NCI-H1048 (cell line): ENCODE measurements around the gene SAMD4B.
A peak's percentile ranks its signal among the peaks of the same experiment; 100 is the strongest.
"Not testable (repeated sequence)": the region's sequence is repeated elsewhere in the genome, so short reads cannot be mapped to it uniquely, and the experiment has no call there.

Experiments
- DNase-seq: peaks from one replicate; lab custom pipeline; 2025; lab: John Stamatoyannopoulos, UW

SAMD4B gene

DNA sequence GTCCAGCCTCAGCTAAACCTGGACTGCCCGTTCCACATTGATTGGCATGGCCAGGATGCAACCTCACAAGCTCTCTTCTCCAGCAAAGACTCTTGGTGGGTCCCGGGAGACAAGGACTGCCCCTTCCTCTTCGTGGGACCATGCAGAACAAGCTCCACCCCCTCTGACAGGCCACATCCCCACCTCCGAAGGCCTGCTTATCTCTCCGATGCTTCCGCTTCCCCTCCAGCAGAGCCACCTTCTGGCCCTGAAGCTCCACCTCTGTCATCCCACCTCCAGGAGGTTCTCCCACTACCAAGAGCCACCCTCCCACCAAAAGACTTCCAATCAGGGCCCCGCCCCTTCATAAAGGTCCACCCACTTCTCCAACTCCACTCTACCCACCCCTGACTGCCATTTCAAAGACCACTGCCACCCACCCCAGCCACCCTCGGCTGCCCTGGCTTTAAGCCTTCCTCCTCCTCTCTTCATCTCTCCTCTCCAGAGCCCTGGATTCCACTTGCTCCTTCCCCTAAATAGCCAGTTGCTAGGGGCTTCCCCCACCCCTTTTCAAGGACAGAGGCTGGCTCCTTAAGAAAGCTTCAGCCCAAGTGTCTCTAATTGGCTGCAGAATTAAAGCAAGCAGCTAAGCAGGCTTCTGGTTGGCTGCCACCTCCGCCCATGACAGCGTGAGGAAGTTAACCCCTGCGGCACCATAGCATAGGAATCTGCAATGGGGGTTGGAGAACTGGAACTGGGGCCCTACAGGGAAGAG is 31.5 kb upstream of the SAMD4B start:
- DNase-seq: no peak

DNA sequence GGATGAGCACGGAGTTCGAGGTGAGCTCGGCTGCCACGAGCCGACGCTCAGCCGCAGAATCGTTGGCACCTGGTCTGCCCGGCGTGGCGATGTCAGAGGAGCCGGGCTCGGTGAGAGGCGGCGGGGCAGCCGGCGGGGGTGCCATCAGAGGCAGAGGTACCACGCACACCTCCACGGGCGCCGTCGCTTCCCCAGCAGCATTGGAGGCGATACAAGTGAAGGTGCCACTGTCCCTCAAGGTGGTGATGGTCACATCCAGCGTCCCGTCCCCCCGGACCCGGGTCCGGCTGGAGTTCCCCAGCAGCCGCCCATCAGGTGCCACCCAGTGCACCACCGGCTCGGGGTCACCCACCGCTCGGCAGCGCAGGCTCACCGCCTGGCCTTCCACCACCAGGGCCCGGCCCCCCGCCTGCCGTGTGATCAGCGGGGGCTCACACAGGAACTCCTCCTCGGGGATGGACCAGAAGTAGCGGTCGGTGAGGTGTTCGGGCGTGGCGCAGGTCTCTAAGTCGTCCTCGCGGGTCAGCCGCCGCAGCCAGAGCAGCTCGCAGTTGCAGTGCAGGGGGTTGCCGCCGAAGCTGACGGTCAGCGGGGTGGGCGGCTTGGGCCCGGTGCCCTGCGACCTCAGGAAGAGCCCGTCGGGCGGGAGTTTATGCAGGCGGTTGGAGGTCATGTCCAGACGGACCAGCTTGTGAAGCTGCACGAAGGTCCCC is 28.0 kb upstream of the SAMD4B start:
- no peak for DNase-seq

DNA sequence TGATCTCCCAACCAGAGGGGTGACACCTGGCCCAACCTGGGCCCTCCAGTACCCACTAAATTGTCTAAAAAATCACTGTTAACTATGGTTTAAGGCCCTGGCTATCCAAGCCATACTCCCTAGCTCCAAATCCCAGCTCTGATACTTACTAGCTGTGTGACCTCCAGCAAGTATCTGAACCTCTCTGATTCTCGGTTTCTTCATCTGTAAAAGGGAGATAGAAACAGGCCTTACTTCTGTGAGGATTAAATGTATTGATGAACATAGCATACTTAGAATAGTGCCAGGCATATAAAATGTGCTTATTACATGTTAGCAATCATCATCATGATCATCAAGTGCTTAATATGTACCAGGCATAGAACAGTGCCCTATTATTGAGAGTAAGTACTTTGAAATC is 26.3 kb upstream of the SAMD4B start:
- DNase-seq: no peak

- no peak for DNase-seq
Measured at GRCh38 chr19:39316627-39317321, 25.4 kb upstream of the SAMD4B start.

DNA sequence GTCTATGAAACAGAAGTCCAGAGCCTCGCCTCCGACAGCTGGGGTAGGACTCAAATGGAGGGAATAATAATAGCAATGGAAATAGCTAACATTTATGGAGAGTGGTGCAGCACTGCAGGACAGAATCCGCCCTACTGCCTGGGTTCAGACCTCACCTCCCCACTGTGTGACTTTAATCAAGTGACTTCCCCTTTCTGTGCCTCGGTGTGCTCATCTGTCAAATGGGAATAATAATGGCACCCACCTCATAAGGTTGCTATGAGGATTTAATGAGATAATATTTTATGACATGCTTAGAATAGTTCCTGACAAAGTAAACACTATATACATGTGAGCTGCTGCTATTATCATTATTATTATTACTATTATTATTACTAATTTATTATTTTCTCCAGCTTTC is 24.7 kb upstream of the SAMD4B start:
- no peak for DNase-seq

DNA sequence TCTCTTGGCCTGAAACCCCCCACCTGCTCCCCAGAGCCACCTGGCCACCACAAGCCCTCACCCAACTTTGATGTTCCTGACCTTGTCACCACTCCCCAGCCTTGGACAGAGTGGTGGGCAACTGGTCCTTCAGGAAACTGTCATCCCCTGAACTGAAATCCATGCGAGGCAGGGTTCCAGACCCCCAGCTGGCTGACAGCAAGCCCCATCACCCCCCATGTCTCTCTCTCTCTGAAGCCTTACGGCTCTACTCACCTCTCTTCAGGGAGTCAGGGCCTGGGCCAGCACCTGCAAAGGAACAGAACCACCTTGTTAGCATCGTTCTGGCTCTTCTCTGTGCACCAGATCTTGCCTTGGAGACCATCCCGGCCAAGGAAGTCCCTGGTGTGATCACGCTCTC is 24.1 kb upstream of the SAMD4B start:
- no peak for DNase-seq

- DNase-seq: no peak
Measured at GRCh38 chr19:39318690-39319089, 23.5 kb upstream of the SAMD4B start.

GRCh38 chr19:39319098-39319891 is 22.9 kb upstream of the SAMD4B start:
- no peak for DNase-seq

GRCh38 chr19:39319892-39320248 is 22.4 kb upstream of the SAMD4B start:
- no peak for DNase-seq

GRCh38 chr19:39321117-39321831 is 20.9 kb upstream of the SAMD4B start:
- DNase-seq: no peak

- DNase-seq: no peak
Measured at GRCh38 chr19:39321832-39322176, 20.4 kb upstream of the SAMD4B start.

DNA sequence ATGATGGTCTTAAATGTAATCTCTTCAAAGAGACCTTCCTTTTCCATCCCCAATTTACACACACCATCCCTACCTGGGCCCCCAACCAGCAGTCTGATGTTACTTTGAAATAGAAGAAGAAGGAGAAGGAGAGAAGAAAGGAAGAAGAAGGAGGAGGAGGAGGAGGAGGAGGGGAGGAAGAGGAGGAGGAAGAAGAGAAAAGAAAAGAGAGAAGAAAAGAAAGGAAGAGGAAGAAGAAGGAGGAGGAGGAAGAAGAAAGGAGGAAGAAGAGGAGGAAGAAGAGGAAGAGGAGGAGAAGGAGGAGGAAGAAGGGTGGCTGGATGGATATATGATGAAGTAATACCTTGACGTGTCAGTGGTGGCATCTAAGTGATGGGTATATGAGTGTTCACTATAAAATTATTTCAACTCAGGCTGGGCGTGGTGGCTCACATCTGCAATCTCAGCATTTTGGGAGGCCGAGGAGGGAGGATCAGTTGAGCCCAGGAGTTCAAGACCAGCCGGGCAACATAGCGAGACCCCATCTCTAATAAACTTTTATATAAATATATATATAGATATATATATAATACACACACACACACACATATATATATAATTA is 17.9 kb upstream of the SAMD4B start:
- DNase-seq: no peak

- DNase-seq: no peak
Measured at GRCh38 chr19:39325778-39326665, 16.2 kb upstream of the SAMD4B start.

GRCh38 chr19:39327363-39328045 is 14.7 kb upstream of the SAMD4B start:
- DNase-seq: no peak

DNA sequence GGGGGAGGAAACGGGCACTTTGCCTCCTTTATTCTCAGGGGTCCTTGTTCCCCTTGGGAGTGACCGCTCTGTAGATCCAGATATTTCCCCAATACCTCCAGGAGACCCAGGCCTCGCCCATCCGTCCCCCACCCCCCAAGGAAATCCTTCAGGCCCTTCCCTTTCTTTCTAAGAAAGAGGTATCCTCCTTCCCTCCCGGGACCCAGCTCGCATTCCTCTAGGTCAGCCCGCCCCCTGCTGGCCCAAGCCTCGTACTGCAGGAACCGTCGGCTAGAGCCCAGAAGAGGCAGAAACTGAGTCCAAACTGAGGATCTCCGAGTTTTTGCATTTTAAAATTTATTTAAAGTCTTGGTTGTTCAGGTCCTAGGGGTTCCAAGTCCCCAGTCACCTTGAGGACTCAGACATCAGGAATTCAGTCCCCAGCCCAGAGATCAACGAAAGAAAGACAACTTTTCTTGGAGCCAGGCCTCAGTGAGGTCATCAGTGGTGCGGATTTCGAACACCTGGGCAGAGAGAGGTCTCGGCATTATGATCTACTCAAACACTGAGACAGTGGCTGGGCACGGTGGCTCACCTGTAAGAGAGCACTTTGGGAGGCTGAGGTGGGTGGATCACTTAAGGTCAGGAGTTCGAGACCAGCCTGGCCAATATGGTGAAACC is 14.0 kb upstream of the SAMD4B start:
- peak; percentile 72 for DNase-seq

- DNase-seq: no peak
Measured at GRCh38 chr19:39329948-39330347, 12.3 kb upstream of the SAMD4B start.

- DNase-seq: no peak
Measured at GRCh38 chr19:39332293-39332692, 9.9 kb upstream of the SAMD4B start.

DNA sequence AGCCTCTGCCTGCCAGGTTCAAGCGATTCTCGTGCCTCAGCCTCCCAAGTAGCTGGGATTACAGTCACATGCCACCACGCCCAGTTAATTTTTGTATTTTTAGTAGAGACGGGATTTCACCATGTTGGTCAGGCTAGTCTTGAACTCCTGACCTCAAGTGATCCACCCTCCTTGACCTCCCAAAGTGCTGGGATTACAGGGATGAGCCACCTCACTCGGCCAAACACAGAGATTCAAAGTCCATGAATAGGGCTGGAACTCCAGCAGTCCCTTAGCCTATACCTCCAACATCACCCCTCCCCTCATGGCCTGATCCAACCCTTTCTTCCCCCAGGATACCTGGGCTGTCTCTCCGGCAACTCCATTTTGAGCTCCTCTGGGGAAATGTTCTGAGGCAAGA is 9.5 kb upstream of the SAMD4B start:
- DNase-seq: not testable (repeated sequence)

GRCh38 chr19:39333507-39333906 is 8.7 kb upstream of the SAMD4B start:
- no peak for DNase-seq
